ENCODE results near the gene TTLL10.

Gene TTLL10

GRCh38 chr1:1236945-1237873, 63.5 kb downstream of the TTLL10 start:
- no peak for DNase-seq

- DNase-seq = no peak
These were observed 64.4 kb downstream of the TTLL10 start for GRCh38 chr1:1237874-1238701.

GRCh38 chr1:1238702-1239178, 65.1 kb downstream of the TTLL10 start:
- DNase-seq = no peak

- DNase-seq = no peak
These were observed 65.5 kb downstream of the TTLL10 start for GRCh38 chr1:1239227-1239613.

GRCh38 chr1:1239614-1240347, 66.1 kb downstream of the TTLL10 start:
- DNase-seq = no peak

- no peak for DNase-seq
These were observed 66.7 kb downstream of the TTLL10 start for GRCh38 chr1:1240348-1240732.

GRCh38 chr1:1240822-1241587, 67.3 kb downstream of the TTLL10 start:
- DNase-seq = no peak

GRCh38 chr1:1241588-1242219, 68.0 kb downstream of the TTLL10 start:
- DNase-seq = no peak

GRCh38 chr1:1242461-1243265, 69.0 kb downstream of the TTLL10 start:
- DNase-seq = no peak

- DNase-seq = no peak
These were observed 69.6 kb downstream of the TTLL10 start for GRCh38 chr1:1243266-1243660.

- no peak for DNase-seq
These were observed 70.1 kb downstream of the TTLL10 start for GRCh38 chr1:1243807-1244191.

- DNase-seq = no peak
These were observed 70.6 kb downstream of the TTLL10 start for GRCh38 chr1:1244192-1244811.

- no peak for DNase-seq
These were observed 71.6 kb downstream of the TTLL10 start for GRCh38 chr1:1245178-1245816.

- DNase-seq = no peak
These were observed 72.3 kb downstream of the TTLL10 start for GRCh38 chr1:1245817-1246576.

- DNase-seq = no peak
These were observed 73.1 kb downstream of the TTLL10 start, which contains the start of gene C1QTNF12 for GRCh38 chr1:1246577-1247340. Gene C1QTNF12, minus strand, starts transcription at chr1:1246722. Its CDS starts 32 bp downstream, at chr1:1246690.

GRCh38 chr1:1247341-1247913, 73.7 kb downstream of the TTLL10 start:
- DNase-seq = no peak
